Tibial nerve (tissue), 4 donors: ENCODE results near the gene ABHD1. TPM values are rescaled to one million over a fixed set of nuclear protein-coding genes. Genes with fewer than 3 reads are reported as not detected.

Experiments used
- DNase-seq, 2 donors: peaks; one replicate each; pipeline ENCODE4 v3.0.0-alpha.2; 2019; ENCODE audit warnings: low spot score in 2 of 2
- H3K27ac ChIP-seq, 4 donors: fragments of 200-600 bp; sonication (generic) in 3 of 4; one replicate each; pipeline ENCODE4 v1.5.1; 2017 to 2019; ENCODE audit warnings: mild to moderate bottlenecking in 1 of 4
- H3K27me3 ChIP-seq, 2 donors: fragments of 200-600 bp; sonication (generic) in 1 of 2; one replicate each; pipeline versions ENCODE4 v1.5.1 to v1.6.0; 2017 to 2019
- H3K36me3 ChIP-seq, 3 donors: fragments of 200-600 bp; sonication (generic); one replicate each; pipeline ENCODE4 v1.5.1; 2018 to 2019
- H3K4me1 ChIP-seq, 4 donors: fragments of 200-600 bp; sonication (generic) in 3 of 4; one replicate each; pipeline ENCODE4 v1.5.1; 2017 to 2019
- H3K4me3 ChIP-seq, 4 donors: fragments of 200-600 bp; sonication (generic) in 3 of 4; one replicate each; pipeline ENCODE4 v1.5.1; 2017 to 2019; ENCODE audit warnings: mild to moderate bottlenecking in 1 of 4, moderate library complexity in 1 of 4
- H3K9me3 ChIP-seq, 4 donors: fragments of 200-600 bp; sonication (generic) in 3 of 4; one replicate each; pipeline ENCODE4 v1.5.1; 2017 to 2019
- EP300 ChIP-seq, 2 donors: sonication (generic); formaldehyde crosslinking; IDR thresholded peaks; one replicate each; pipeline ENCODE4 v1.6.1; 2017; ENCODE audit warnings: antibody characterized with exemption in 2 of 2, mild to moderate bottlenecking in 1 of 2
- POLR2A ChIP-seq, 2 donors: fragments of 450-650 bp; IDR thresholded peaks; one replicate each; pipeline ENCODE4 v1.6.1; 2017; ENCODE audit warnings: antibody characterized with exemption in 2 of 2, mild to moderate bottlenecking in 2 of 2, moderate library complexity in 2 of 2
- WGBS, 2 donors: methylation state at CpG; one replicate each; pipeline ENCODE4 v1.1.5; 2018; 5-methylcytosine and 5-hydroxymethylcytosine counted together
- total RNA-seq, 4 donors: library from RNA; depleted of rRNA; stranded (reverse); fragments of >200 nt; gene quantifications; one replicate each; pipeline ENCODE4 v1.1.0, GENCODE V29; 2016
- TF ChIP-seq, protein P1 (sequence below), 5 experiments: fragments of 200-600 bp in 3 of 5; fragments of 450-650 bp in 2 of 5; sonication (generic) in 3 of 5; IDR thresholded peaks; one replicate each; pipeline ENCODE4 v1.5.1; 2016 to 2019; ENCODE audit warnings: antibody characterized with exemption in 5 of 5, mild to moderate bottlenecking in 3 of 5, moderate library complexity in 2 of 5

The ABHD1 gene
- total RNA-seq, 4 donors from 2014 or later = 0.42 to 0.78 (median 0.44) TPM; not detected in 1

DNA sequence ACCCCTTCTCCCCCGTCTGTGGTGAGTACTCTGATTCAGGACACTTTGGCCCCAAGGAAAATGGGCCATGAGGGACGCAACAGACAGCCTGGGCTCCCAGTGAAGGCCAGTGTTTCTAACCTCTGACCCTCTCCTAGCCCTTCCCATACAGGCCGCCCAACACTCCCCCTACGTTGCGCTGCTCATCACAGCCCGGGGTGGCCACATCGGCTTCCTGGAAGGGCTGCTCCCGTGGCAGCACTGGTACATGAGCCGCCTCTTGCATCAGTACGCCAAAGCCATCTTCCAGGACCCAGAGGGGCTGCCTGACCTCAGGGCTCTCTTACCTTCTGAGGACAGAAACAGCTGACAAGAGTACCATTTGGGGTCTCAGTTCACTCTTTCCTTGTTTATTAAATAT, 6.8 kb downstream of the ABHD1 start:
- Histone ChIP-seq H3K9me3 (no peaks in the 10 kb centered on the region), H3K4me3 (no peak overlapping the region), H3K27me3 (no peaks in the 10 kb centered on the region), H3K36me3 (peaks cover 0 to 39% (median 9%) of the 10 kb centered on the region in 3 donors), H3K27ac (no peak overlapping the region), H3K4me1 (peaks cover 0 to 20% (median 12%) of the 10 kb centered on the region in 4 donors)
- no peak for DNase-seq
- TF ChIP-seq EP300 (IDR thresholded peaks at IDR 0.05) (no peak), POLR2A (IDR thresholded peaks at IDR 0.05) (no peak)
- TF ChIP-seq, protein P1, sequence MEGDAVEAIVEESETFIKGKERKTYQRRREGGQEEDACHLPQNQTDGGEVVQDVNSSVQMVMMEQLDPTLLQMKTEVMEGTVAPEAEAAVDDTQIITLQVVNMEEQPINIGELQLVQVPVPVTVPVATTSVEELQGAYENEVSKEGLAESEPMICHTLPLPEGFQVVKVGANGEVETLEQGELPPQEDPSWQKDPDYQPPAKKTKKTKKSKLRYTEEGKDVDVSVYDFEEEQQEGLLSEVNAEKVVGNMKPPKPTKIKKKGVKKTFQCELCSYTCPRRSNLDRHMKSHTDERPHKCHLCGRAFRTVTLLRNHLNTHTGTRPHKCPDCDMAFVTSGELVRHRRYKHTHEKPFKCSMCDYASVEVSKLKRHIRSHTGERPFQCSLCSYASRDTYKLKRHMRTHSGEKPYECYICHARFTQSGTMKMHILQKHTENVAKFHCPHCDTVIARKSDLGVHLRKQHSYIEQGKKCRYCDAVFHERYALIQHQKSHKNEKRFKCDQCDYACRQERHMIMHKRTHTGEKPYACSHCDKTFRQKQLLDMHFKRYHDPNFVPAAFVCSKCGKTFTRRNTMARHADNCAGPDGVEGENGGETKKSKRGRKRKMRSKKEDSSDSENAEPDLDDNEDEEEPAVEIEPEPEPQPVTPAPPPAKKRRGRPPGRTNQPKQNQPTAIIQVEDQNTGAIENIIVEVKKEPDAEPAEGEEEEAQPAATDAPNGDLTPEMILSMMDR (IDR thresholded peaks at IDR 0.05) = no peak
- 81% methylated on average over 10 of the region's 10 CpGs for whole genome bisulfite sequencing, 2 donors

DNA sequence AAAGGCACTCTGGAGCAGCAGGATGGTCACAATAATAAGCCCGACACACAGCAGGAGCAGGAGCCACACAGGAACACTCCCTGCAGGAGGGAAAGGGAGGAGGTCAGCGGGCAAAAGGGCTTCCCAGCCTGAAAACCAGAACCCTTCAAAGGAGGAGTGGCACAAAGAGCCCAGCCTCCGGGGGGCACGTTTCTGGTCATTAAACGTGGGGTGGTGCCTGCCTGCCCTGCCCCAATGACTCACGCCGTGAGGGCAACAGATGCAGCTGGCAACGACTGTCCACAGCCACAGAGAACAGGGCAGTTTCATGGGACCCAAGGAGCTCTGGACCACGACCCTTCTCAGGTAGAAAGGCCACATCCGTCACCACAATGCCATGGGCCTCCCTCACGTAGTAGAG, 7.8 kb downstream of the ABHD1 start:
- no peaks in the 10 kb centered on the region for H3K9me3 ChIP-seq
- H3K4me1 ChIP-seq = peaks cover 0 to 20% (median 12%) of the 10 kb centered on the region in 4 donors
- 83 to 87% methylated on average over 11 of the region's 11 CpGs for WGBS, 2 donors
- no peak for DNase-seq
- no peak overlapping the region for H3K27ac ChIP-seq
- no peaks in the 10 kb centered on the region for H3K27me3 ChIP-seq
- H3K36me3 ChIP-seq = peaks cover 0 to 39% (median 9%) of the 10 kb centered on the region in 3 donors
- TF ChIP-seq, protein P1 (IDR thresholded peaks at IDR 0.05) = no peak
- TF ChIP-seq EP300 (IDR thresholded peaks at IDR 0.05) = no peak
- no peak for TF ChIP-seq POLR2A (IDR thresholded peaks at IDR 0.05)
- no peak overlapping the region for H3K4me3 ChIP-seq

DNA sequence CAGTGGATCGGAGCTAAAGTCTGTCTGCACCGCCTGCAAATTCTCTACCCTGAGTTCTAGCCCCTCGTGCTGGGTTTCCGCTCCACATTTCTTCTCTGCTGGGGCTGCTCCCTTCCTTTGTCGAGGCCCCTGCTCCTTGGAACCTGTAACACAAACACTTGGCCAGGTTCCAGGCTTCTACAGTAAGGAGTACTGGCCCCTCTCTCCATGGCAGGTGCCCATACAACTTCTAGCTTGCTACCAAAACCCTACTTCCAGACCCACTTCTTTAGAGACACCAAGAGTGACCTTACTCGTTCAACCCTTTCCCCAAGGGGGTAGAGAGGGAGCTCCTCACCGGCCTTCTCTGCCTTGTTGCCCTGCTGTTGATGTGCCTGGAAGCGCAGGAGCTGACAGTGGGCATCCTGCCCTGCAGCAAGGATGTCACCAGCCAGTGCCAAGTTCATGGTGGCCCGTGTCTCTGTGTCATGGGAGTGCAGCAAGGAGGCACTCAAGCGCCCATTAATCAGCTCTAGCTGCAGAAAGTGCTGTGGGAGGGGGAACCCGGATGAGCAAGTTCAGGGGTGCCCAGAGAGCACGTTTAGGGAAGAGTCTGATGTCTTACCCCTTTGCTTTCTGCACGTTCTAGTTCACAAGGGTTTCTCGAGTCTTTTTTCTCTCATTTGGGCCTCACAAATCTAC, 9.7 kb downstream of the ABHD1 start:
- Histone ChIP-seq H3K27me3 (no peaks in the 10 kb centered on the region), H3K36me3 (peaks cover 0 to 39% (median 9%) of the 10 kb centered on the region in 3 donors), H3K9me3 (no peaks in the 10 kb centered on the region), H3K27ac (peak overlapping the region in 3 of 4 donors; percentile 49 to 96 (median 86)), H3K4me3 (peak overlapping the region; percentile 70 to 100 (median 95)), H3K4me1 (peaks cover 0 to 20% (median 12%) of the 10 kb centered on the region in 4 donors)
- TF ChIP-seq, protein P1 (IDR thresholded peaks at IDR 0.05) = no peak
- TF ChIP-seq EP300 (IDR thresholded peaks at IDR 0.05) = no peak
- TF ChIP-seq POLR2A (IDR thresholded peaks at IDR 0.05) = no peak
- whole genome bisulfite sequencing, 2 donors = 41 to 46% methylated on average over 14 of the region's 14 CpGs
- DNase-seq = no peak

DNA sequence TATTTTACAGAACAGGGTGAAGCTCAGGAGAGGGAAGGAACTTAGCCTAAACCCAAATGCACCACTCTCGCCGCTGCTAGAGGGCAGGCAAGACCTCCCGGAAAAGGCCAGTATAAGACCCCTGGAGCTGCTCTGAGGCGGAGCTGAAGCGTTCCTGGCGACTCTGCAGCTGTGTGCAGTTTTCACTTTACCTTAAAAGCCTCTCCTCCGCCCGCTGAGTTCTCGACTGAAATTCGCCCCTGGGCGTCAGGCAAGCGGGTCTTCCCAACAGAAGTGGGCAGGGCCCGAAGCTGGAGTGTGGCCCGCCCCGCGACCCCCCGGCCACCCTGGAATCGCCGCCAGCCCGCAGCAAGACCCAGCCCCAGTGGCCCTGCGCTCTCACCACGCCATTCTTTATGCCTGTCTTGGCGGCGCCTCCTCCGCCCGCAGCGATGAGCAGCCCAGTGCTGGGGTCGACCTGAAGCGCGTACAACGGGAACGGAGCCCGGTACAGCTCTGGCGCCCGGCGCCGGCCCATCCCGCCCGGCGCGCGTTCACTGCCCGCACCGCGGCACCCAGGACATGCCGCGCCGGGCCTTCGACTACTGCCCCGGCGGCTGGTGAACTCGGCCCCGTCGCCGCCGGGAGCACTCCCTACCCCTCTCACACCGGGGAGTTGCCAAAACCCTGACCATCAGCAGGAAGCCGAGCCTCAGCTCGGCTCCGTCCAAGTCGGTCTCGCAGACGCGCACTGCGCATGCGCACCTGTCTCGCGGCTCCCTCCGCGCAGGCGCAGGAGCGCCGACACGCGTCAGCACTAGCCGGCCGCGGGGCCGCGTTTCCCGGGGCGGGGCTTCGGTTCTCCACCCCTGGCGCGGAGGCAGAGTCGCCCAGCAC, 10.5 kb downstream of the ABHD1 start, which contains the start of gene PREB:
Gene PREB (minus strand): TSS at position 732 of the 876 bp plus-strand sequence. CDS start 215 bp downstream, at position 517.
- Histone ChIP-seq H3K4me3 (peak within 1 kb of the TSS; percentile 70 to 100 (median 95)), H3K4me1 (peaks cover 0 to 20% (median 12%) of the 10 kb centered on the region in 4 donors), H3K9me3 (no peaks in the 10 kb centered on the region), H3K27me3 (no peaks in the 10 kb centered on the region), H3K27ac (peak within 1 kb of the TSS; percentile 39 to 96 (median 89)), H3K36me3 (peaks cover 0 to 36% (median 9%) of the 10 kb centered on the region in 3 donors)
- peak; percentile 85 to 91 for DNase-seq
- 0 to 1% methylated on average over 31 to 56 of the region's 86 CpGs for WGBS, 2 donors
- peak; percentile 84 to 86 for TF ChIP-seq POLR2A (IDR thresholded peaks at IDR 0.05)
- TF ChIP-seq EP300 (IDR thresholded peaks at IDR 0.05) = peak; percentile 92 to 94
- TF ChIP-seq, protein P1 (IDR thresholded peaks at IDR 0.05) = peak in 2 of 5 experiments; percentile 12 to 32
